Gastroesophageal sphincter (tissue), 3 donors: Measurements from ENCODE around the gene CDH15.

Experiments used
- POLR2AphosphoS5 ChIP-seq: sonication (generic); formaldehyde crosslinking; IDR thresholded peaks from one replicate; pipeline ENCODE4 v1.6.1; 2017; ENCODE audit warnings: antibody characterized with exemption
- TF ChIP-seq, protein P1 (sequence below), 4 experiments: fragments of 200-600 bp in 2 of 4; fragments of 450-650 bp in 2 of 4; sonication (generic) in 1 of 4; IDR thresholded peaks; one replicate each; pipeline ENCODE4 v1.5.1; 2017 to 2019; ENCODE audit warnings: antibody characterized with exemption in 4 of 4, mild to moderate bottlenecking in 2 of 4, moderate library complexity in 2 of 4

DNA sequence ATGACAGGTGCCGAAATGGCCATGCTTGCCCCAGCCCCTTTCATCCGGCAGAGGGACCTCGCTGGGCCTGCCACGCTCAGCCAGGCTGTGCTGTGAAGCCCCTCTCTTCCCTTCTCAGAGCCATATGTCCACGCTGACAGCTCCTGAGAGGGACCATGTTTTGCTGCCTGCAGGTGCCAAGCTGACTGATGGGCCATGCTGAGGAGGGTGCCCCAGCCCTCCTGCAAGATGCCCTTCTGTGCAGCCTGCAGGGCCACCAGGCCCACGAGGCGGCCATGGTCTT lies 33.1 kb upstream of the CDH15 start:
- TF ChIP-seq, protein P1, sequence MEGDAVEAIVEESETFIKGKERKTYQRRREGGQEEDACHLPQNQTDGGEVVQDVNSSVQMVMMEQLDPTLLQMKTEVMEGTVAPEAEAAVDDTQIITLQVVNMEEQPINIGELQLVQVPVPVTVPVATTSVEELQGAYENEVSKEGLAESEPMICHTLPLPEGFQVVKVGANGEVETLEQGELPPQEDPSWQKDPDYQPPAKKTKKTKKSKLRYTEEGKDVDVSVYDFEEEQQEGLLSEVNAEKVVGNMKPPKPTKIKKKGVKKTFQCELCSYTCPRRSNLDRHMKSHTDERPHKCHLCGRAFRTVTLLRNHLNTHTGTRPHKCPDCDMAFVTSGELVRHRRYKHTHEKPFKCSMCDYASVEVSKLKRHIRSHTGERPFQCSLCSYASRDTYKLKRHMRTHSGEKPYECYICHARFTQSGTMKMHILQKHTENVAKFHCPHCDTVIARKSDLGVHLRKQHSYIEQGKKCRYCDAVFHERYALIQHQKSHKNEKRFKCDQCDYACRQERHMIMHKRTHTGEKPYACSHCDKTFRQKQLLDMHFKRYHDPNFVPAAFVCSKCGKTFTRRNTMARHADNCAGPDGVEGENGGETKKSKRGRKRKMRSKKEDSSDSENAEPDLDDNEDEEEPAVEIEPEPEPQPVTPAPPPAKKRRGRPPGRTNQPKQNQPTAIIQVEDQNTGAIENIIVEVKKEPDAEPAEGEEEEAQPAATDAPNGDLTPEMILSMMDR (IDR thresholded peaks at IDR 0.05) = no peak
- TF ChIP-seq POLR2AphosphoS5 = no peak
